Stimulated activated CD8-positive, alpha-beta memory T cell treated with anti-CD3 and anti-CD28 coated beads, Interleukin-2, amount 100 ng/mL, for 1 hour (primary cell): ENCODE data around the gene GNAO1.

Experiments used
- DNase-seq, 2 donors: peaks; one replicate each; pipeline ENCODE4 v3.0.0-alpha.2; 2020; ENCODE audit warnings: low read depth in 2 of 2

The GNAO1 gene

DNA sequence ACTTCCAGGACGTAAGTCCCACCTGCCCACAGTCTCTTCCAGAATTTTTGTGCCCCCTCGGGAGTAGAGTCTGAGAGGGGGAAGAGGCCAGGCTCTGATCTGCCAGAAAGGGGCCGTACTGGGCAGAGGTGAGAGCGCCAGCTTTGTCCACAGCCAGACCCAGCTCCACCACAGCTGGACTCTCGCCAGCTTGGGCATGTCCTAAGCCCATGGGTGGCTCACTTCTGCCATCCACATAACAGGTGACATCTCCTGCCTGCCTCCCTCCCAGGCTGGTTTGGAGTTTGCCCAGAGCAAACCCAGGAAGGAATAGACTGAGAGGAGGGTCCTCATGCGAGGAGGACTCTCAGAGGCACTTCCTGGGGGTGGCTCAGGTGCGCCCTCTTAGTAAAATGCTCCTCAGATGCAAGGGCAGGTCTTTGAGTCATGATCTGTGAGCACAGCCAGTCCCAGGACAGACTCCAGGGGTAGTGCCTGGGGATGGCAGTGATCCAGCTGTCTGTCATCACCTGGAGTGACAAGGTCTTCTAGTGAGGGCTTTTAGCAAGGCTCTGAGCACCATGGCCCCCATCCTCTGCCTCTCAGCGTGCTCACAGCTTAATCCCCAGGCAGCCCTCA is 144.9 kb downstream of the GNAO1 start:
- DNase-seq, result no peak

GRCh38 chr16:56336711-56337110 is 145.4 kb downstream of the GNAO1 start:
- DNase-seq, result no peak

GRCh38 chr16:56337131-56337857 is 146.0 kb downstream of the GNAO1 start:
- DNase-seq, result no peak

- DNase-seq, result no peak
Observed at GRCh38 chr16:56337858-56338325, 146.6 kb downstream of the GNAO1 start.

- DNase-seq, result no peak
Observed at GRCh38 chr16:56338566-56339318, 147.5 kb downstream of the GNAO1 start.

GRCh38 chr16:56339431-56340195 is 148.3 kb downstream of the GNAO1 start:
- no peak for DNase-seq

GRCh38 chr16:56340416-56340815 is 149.1 kb downstream of the GNAO1 start:
- DNase-seq, result no peak

GRCh38 chr16:56340864-56341365 is 149.6 kb downstream of the GNAO1 start:
- DNase-seq, result no peak

DNA sequence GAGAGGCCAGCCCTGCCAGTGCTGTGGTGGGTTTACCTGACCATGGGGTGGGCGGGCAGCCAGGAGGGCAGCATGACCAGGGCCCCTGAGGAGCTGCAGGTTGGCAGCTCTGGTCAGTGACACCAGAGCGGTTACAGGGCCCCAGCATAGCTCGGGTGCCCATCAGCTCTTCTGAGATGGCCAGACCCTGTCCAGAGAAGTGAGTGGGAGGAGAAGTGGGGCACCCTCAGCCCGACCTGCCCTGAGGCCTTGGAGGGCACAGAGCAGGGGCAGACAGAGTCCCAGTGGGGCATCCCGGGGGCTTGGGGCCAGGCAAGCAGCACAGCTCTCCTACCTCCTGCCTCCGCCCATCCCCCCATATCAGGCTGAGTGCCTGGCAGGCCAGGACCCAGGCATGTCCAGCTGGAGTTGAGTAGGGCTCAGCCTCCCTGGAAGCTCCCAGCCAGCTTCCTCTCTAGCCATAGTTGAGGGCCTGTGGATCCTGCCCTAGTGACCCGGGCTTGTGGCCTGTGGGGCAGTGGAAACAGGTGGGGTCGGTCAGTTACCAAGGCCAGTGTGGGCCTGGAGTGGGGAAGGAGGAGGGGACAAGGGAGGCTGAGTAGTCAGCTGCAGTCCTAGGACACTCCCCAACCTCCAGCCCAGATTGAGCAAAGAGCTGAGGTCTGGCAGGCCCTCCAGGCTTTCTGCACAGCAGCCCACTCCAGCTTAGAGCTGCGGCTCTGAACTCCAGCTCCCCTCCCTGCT is 150.5 kb downstream of the GNAO1 start:
- no peak for DNase-seq

- DNase-seq, result no peak
Observed at GRCh38 chr16:56343661-56344517, 152.6 kb downstream of the GNAO1 start.

- no peak for DNase-seq
Observed at GRCh38 chr16:56344518-56345405, 153.5 kb downstream of the GNAO1 start.

DNA sequence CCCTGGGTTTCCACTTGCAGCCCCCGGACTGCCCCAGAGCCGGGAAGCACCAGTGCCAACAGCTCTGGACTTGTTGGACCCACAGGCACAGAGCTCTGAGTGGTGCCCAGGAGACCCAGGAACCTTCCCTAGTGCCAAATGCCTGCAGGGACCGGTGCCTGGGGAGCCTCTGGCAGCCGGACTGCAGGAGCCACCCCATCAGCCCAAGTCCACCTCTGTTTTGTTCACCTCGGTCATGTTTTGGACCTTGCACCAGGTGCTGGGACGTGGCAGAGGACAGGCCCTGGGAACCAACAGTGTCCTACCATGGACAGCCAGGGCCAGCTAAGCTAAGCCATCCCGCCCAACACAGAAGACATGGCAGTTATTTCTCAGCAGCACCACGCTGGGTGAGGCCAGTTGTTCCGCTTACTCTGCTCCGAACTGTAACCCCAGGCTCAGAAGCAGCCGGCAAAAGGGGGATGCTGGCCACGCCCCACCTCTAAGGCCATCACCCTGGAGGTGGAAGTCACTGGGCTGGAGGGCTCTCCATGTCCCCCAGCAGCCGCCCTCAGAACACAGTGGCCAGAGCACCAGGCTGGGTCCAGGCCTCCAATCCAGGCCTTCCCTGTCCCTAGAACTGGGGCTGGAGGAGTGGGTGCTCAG is 154.2 kb downstream of the GNAO1 start:
- DNase-seq, result no peak

GRCh38 chr16:56346131-56346890 is 155.0 kb downstream of the GNAO1 start:
- no peak for DNase-seq

DNA sequence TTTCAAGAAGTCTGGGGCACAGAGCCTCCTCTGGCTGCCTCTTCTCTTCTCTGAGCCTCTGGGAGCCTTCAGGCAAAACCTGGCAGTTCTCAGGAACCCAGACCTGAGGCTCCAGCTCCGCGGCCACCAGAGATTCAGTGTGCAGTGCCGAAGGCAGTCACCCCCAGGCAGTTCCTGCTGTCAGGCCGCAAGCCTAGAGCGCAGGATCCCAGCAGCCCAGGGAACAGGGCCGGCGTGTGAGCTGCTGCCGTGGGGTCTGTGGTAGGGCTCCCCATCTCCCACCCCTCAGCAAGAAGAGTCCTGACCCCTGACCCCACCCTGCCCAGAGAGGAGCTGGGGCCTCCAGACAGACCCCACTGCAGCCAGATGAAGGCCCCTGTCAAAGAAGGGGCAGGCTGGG is 155.9 kb downstream of the GNAO1 start:
- DNase-seq, result no peak

DNA sequence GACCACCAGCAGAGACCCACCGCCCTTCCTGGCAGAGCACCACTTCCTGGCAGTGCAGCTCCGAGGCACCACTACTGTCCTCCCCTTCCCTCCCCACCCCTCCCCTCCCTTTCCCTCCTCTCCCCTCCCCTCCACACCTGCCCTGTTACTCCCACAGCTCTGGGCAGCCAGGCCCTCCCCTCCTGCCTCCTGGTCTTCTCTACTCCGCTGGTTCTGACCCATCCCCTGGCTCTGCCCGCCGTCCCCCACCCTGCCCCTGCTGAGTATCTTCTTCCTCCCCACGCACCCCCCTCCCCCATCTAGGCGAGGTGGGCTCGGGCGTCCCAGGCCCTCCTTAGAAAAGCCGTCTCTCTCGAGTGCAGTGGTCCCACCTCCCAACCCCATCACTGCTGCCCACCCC is 156.4 kb downstream of the GNAO1 start:
- no peak for DNase-seq

- DNase-seq, result no peak
Observed at GRCh38 chr16:56348168-56349085, 157.1 kb downstream of the GNAO1 start.

DNA sequence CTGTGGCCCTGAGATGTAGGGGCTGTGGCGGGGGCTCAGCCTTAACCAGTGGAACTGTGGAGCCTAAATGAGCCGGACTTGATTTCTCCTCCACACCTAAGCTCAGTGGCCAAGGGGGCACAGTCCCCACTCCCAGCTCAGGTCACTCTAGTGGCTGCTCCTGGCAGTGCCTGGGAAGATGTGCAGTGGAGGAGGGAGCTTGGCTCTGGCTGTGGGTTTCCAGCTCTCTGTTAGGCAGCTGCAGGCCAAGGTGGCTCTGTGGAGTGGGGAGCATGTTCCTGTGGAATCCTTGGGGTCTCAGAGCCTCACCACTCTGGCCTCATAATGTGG is 157.8 kb downstream of the GNAO1 start:
- DNase-seq, result no peak
